Measurements from ENCODE around the gene DCLRE1C.
"Not testable (repeated sequence)": the region's sequence is repeated elsewhere in the genome, so short reads cannot be mapped to it uniquely, and the experiment has no call there.

Gene DCLRE1C

DNA sequence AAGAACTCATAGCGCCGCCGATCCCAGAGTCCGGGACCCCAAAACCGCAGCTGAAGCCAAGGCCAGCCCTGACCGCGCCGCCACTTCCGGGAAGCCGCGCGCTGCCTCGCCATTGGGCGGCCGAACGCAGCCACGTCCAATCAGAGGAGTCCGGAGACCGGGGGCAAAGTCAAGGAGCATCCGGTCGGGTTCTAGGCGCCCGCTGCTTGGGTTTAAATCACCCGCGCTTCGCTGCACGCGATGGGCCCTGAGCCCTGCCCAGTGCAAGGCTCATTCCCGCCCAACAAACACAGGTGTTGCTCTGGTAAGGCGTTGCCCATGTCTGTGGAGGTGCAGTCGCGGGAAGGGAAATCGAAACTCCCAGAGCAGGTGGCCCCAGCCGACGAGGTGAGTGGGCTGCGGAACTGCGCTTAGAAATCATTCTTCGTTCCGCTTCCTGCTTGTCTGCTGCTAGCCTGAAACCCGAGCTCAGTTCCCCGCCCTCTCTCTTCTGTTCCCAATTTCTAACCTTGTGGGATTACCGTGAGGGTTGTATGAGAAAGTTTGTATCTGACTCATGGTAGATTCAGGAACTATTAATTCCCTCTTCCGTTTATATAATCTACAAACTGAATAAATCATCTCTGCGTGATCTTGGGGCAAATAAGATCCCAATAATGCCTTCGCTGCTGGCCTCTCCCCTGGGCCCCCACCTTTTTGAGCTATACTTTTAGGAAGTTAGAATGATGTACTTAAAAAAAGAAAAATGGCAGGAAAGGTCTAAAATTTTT is at the start of gene DCLRE1C:
TSS of gene DCLRE1C (minus strand) at position 96 of the 770 bp plus-strand sequence. CDS start at position 10, 86 bp downstream.
- DNase-seq (ENCODE audit: low spot score), result peak; percentile 96

DNA sequence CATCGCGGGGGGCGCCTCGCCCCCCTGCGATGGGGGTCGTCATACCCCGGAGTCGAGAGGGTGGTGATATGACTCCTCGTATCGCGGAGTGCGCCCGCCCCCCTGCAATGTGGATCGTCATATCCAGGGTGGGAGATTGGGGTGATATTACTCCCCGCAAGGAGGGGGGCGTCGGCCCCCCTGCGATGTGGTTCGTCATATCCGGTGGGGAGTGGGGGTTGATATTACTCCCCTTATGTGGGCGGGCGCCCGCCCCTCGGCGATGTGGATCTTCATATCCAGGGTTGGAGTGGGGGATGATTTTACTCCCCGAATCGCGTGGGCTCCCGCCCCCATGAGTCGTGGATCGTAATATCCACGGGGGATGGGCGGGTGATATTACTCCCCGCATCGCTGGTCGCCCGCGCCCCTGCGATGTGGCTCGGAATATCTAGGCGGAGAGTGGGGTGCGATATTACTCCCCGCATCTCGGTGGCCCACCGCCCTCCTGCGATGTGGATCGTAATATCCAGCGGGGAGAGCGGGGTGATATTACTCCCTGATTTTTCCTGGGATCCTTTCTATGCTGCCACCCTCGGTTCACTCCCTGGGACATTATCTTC is 42.2 kb upstream of the DCLRE1C start:
- no peak for DNase-seq (ENCODE audit: low spot score)

DNA sequence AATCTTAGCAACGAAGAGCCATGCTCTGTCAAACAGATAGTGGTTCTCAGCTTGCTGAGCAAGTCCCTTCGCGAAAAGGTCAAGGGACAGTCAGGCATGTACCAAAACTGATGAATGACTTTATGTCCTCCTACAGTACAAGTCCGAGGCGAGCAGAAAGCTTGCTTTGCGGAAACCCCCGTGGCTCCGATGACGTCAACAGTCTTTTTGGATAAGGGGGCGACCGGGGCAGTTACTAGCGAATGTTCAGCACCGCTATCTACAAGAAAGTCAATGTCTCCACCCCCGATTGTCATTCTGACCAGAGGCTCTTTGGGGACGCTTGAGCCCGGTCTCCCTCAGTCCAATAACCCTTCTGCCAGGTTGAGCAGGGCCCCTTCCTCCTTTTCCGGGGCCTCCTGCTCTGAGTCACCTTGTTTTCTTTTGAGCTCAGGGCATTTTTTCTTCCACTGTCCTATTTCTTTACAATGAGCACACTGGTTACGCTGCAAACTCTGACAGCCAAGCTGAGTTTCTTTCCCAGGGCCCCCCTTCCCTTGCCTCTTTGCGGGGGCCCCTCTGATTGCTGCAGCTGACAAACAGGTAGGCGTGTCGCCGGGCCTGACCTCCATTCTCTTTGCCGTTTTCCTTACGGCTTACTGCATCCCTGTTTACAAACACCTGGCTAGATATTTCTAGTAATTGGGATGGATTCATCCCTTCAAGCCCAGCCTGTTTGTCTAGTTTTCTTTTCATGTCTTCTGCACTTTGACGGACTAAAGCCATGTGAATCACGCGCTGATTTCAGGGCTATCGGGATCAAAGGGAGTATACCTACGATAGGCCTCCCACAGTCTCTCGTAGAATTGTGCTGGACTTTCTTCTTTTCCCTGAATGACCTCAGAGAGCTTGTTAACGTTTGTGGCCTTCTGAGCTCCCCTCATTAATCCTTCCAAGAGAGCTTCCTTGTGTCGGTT is 39.9 kb upstream of the DCLRE1C start:
- DNase-seq (ENCODE audit: low spot score), result not testable (repeated sequence)

DNA sequence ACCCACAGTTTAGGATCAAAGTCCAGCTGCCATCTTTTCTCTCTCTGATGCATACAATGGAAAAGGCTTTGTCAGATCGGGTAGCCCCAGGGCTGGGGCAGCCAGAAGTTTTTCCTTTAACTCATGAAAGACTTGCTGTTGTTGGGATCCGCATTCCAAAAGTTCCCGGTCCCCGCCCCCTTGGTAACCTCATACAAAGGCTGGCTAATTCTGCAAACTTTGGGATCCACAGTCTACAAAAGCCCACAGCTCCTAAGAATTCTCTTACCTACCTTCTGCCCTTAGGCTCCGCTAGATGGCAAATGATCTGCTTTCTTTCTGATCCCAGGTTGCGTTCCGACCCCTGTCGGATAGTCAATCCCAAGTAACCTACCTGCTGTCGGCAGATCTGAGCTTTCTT is 38.4 kb upstream of the DCLRE1C start:
- DNase-seq (ENCODE audit: low spot score), result not testable (repeated sequence)

DNA sequence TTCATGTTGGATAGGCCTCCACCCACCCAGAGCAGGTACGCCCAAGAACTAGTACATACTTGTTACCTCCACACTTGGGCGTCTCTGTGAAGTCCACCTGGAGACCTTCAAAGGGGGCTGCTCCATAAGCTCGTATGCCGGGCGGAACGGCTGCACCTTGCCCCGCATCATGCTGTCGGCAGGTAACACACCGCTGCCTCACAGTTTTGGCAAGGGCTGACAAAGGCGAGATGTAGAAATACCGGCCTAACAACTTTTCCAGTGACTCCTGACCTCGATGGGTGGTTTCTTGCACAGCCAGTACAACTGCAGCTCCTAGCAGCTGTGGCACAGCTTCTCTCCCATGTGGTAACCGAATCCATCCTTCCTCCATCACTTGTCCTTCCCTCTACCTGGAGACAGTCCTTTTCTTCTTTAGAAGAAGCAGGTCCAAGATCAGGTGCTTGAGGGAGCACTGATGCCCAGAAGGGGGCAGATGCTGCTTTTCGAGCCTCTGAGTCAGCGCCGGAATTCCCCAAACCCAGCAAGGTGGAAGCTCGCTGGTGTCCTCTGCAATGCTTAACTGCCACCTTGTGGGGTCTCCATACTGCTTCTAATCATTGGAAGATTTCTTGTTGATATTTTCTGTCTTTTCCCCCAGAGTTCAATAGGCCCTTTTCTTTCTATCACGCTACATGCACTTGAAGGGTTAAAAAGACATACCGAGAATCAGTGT is 37.3 kb upstream of the DCLRE1C start:
- DNase-seq (ENCODE audit: low spot score), result peak; percentile 59

DNA sequence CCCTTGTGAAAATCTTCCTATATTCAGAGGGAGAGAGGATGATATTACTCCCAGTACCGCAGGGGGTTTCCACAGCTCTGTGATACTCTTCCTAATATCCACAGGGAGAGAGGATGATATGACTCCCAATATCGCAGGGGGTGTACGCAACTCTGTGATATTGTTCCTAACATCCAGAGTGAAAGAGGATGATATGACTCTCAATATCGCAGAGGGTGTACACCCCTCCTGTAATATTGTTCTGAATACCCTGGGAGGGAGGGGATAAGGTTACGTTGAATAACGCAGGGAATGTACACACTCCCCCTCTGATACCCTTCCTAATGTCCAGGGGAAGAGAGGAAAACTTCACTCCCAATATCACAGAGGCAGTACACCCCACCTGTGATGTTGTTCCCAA is 35.7 kb upstream of the DCLRE1C start:
- not testable (repeated sequence) for DNase-seq (ENCODE audit: low spot score)

DNA sequence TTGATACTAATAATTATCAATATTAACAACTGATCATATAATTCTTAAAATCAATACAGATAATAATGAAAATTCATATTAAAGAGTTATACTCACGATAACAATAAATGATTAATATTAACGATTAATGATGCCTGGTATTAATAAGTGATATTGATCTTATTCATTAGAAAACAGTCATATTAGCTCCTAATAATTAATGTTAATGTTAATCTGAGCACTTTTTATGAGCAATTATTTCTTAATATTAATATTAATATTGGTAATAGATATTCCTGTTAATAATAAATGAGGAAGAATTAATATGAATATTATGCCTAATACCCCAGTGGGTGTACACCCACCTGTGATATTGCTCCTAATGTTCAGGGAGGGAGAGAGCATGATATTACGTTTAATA is 28.8 kb upstream of the DCLRE1C start:
- no peak for DNase-seq (ENCODE audit: low spot score)

DNA sequence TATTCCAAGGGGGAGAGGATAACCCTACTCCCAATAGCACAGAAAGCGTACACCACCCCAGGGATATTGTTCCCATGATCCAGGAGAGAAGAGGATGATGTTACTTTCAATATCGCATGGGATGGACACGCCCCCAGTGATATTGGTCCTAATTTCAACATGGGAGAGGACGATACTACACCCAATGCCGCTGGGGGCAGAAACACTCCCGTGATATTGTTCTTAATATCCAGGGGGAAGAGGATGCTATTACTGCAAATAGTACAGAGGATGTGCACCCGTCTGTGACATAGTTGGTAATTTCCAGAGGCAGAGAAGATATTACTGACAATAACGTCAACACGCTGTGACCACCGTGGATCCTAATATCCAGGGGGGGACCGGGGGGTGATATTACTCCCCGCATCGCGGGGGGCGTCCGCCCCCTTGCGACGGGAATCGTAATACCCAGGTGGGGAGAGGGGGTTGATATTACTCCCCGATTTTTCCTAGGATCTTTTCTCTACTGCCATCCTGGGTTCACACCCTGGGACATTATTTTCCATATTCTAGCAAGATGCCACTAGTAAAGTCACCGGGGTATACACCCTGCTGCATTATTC is 21.9 kb upstream of the DCLRE1C start:
- DNase-seq (ENCODE audit: low spot score), result no peak

DNA sequence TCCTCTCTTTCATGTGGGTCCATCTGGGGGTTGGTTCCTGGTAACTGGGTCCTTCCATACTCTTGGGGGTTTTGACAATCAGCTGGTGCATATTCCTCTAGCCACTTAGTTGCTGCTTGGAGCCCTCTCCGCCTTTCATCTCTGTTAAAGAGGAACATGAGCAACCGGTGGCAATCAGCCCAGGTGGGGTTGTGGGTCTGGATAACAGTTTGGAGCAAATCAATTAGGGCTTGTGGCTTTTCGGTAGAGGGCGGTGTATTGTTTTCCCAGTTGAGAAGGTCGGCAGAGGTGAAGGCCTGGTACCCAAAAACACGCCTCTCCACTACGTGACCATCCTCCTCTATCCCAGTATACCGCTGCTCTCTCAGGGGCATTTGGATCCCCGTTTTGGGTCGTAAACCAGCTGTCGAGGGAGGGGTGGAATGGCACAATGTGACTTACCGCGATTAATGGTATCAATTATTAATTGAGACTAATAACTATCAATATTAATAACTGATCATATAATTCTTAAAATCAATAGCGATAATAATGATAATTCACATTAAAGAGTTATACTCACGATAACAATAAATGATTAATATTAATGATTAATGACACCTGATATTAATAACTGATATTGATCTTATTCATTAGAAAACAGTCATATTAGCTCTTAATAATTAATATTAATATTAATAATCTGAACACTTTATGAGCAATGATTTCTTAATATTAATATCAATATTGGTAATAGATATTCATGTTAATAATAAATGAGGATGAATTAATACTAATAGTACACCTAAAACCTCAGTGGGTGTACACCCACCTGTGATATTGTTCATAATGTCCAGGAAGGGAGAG is 20.5 kb upstream of the DCLRE1C start:
- DNase-seq (ENCODE audit: low spot score), result not testable (repeated sequence)

DNA sequence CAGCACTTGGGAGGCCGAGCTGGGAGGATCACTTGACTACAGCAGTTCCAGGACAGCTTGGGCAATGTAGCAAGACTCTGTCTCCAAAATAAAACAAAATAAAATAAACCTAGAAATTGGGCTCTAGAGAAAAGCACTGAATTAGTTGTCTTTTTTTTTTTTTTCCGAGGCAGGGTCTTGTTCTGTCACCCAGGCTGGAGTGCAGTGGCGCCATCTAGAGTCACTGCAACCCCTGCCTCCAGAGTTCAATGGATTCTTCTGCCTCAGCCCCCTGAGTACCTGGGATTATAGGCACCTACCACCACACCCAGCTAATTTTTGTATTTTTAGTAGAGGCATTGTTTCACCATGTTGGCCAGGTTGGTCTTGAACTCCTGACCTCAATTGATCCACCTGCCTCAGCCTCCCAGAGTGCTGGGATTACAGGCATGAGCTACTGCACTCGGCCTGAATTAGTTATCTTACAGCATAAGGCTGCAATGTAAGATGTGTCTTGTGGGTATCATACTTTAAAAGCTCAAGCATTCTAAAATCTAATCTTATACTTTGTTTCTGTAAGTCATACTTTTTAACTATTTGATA is 18.1 kb upstream of the DCLRE1C start:
- DNase-seq (ENCODE audit: low spot score), result peak; percentile 27

DNA sequence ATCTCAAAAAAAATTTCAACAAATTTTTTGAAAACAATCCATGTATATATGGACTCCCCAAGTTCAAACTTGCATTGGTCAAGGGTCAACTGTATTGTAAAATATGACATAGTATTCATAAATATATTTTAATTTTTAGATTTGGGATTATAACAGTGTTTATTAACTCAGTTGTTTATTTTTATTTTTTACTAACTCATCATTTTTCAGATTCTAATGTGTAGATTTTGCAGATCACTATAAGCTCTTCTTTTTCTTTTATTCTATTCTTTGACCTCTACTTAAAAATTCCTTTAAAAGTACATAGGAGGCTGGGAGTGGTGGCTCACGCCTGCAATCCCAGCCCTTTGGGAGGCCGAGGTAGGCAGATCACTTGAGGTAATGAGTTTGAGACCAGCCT is 14.0 kb upstream of the DCLRE1C start:
- DNase-seq (ENCODE audit: low spot score), result no peak

DNA sequence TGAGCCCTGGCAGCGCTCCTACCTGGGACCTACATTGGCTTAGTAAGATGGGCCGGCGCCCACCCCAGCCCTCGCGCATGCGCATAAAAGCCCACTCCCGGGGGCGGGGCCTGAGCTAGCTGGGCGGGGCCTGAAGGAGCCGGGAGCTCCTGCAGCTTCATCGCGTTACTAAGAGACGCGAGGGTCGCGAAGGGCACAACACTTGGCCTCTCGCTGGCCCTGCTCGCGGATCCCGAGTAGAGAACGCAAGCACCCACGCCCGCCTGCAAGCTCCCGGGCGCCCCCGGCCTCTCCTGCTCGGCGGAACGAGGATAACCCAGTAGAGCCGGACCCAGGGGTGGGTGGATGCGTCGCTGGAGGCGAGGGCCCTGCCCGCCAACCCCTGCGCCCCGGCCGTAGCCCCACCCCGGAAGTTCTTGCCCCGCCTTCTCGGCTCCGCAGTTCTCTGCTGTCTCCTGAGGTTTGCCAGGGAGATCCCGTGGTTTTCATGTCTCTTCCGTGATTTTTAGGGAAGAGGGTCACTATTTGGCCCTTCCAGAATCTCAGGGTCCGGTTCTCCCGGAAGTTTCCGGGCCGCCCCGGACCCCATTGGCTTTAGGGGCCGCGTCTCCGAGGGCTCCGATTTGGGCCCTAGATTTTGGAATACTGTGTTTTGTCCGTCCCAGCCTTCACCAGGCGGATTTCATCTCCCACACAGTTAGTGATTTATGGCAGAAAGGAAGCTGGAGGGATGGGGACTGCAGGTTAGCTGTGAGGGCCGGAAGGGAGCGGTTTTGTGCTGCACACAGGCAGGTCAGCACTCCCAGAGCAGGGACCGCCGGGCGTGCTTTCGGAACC is 5.5 kb upstream of the DCLRE1C start, which contains the start of gene MEIG1:
TSS of gene MEIG1 (plus strand) at position 168 of the 837 bp plus-strand sequence. CDS start 7,081 bp downstream, outside the sequence.
- peak; percentile 96 for DNase-seq (ENCODE audit: low spot score)

DNA sequence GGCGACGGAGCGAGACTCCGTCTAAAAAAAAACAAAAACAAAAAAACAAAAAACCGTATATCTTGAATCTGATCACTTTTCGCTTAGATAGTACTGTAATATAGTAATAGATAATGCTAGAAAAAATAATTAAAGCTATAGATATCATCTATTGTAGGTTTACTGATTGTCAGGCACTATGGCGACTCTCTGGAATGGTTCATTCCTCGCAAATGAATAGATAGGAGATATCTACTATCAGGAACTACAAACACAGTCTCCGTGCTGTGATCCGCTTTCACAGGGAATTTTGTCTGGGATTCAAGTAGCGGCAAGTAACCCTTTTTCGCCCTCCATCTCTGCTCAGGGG is 5.0 kb upstream of the DCLRE1C start:
- no peak for DNase-seq (ENCODE audit: low spot score)

DNA sequence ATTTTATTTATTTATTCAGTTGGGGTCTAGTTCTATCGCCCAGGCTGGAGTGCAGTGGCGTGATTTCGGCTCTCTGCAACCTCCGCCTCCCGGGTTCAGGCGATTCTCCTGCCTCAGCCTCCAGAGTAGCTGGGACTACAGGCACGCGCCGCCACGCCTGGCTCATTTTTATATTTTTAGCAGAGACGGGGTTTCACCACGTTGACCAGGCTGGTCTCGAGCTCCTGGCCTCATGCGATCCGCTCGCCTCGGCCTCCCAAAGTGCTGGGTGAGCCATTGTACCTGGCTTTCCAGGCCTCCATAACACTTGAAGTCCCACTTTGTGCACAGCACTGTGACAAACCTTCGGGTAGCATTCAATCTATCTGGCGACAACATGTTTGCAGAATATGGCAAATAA is 1.0 kb upstream of the DCLRE1C start:
- DNase-seq (ENCODE audit: low spot score), result no peak

DNA sequence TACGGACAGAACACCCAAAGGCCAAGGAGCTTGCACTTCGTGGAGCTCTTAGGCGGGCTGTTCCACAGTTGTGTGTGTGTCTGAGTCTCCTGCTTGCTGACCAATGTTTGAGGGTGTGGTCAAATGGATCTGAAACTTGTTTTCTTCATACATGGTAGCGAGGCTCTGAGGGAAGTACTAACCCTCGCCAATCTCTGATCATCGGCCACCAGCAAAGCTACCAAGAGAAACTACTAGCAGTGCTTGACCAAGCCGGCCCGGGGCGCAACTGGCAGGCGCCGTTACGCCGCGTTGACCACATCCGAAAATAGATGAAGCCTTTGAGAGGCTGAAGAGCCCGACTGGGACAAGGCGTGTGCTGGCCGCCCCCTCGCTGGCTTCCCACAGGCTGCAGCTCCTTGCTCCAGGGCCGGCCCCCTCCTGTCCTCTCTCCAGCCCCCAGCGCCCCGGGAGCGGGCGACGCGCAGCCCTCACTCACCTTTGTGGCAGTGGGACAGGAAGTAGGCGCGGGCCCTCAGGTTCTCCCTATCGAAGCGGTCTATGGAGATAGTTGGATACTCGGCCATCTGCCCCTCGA is 384 bp downstream of the DCLRE1C start:
- peak; percentile 68 for DNase-seq (ENCODE audit: low spot score)

DNA sequence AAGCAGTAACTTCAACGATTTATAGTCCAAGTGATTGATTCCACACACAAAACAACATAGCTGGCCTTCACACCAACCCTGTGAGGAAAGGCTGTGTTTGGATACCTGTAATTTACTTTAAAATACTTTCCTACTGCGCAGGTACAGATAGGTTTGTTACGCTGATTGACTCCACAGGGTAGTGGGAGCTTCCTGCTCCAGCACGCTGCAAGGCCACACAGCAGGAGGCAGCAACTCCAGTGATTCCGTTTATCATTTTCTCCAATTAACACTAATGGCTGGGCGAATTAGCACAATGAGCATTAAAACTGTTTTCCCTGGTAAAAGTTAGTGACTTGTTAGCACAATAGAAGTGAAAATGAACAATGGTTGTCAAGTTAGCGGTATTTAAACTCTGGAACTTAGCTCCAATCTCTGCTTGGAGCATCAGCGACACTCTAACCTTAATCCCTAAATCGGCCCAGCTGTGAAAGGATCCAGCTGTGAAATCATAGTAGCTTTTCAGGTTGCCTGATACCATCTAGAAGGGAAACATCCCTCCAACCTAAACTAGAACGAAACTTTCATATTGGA is 959 bp downstream of the DCLRE1C start:
- peak; percentile 25 for DNase-seq (ENCODE audit: low spot score)

DNA sequence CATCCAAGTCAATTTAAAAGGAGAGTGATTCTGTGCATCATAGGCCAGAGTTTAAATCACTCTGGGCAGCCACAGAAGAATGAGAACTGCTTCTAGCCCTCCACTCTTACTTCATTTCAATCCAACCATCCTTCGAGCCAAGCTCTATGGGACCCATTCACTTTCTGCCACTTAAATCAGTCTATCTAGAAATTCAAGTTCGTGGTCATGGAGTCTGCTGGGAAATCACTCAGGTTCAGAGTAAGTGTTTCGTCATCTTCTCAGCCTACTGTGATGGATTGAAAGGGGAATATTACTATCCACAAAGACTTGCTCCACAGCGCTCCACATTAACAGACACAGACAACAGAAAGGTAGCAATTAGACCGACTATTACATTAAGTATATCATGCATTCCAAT is 4.6 kb downstream of the DCLRE1C start:
- no peak for DNase-seq (ENCODE audit: low spot score)

DNA sequence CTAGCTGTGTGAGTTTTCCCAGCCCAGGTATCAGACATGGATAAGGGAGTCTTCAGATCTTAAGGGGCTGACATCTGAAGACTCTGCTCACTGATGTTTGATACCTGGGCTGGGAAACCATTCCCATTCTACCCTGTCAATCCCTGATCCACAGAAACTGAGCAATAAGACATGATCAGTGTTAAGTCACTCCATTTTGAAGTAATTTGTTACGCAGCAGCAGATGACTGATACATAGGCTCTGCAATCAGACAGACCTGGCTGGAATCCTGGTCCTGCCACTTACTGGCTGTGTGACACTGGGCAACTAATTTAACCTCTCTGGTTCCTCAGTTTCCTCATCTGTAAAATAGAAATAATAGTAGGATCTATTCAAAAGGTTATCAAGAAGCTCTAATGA is 6.6 kb downstream of the DCLRE1C start:
- DNase-seq (ENCODE audit: low spot score), result no peak

Measured in kidney tubule cell (primary cell).